ENCODE data around the gene ELMOD1. TPM values are rescaled to one million over a fixed set of nuclear protein-coding genes. Genes with fewer than 3 reads are reported as not detected.

The ELMOD1 gene
- total and polyA plus RNA-seq, 4 donors, result 0.14 to 0.42 TPM; not detected in 2

GRCh38 chr11:107591378-107592230, 657 bp downstream of the ELMOD1 start (continued):
- TF ChIP-seq GABPA (IDR thresholded peaks at IDR 0.05 in 1 of 2, conservative IDR thresholded peaks at IDR 0.05 in 1 of 2), result no peak
- TF ChIP-seq RAD21 (IDR thresholded peaks at IDR 0.05), result no peak
- TF ChIP-seq SP1 (IDR thresholded peaks at IDR 0.05), result no peak

- Histone ChIP-seq H3K27ac (ENCODE audit: low read depth in 1 of 2, low read length in 2 of 2) (no peak overlapping the region), H3K9me3 (ENCODE audit: control insufficient read depth in 4 of 4, low read length in 3 of 4) (no peaks in the 10 kb centered on the region), H3K36me3 (ENCODE audit: control insufficient read depth in 4 of 4, insufficient read depth in 3 of 4, low read depth in 1 of 4, low read length in 3 of 4) (no peaks in the 10 kb centered on the region), H3K27me3 (ENCODE audit: control insufficient read depth in 4 of 4, insufficient read depth in 4 of 4, low read length in 3 of 4) (peaks cover 0 to 4% (median under 1%) of the 10 kb centered on the region in 4 donors), H3K4me1 (ENCODE audit: control insufficient read depth in 4 of 4, insufficient read depth in 4 of 4, low read length in 3 of 4) (peaks cover 10 to 23% (median 17%) of the 10 kb centered on the region in 4 donors), H3K9ac (ENCODE audit: low read depth in 1 of 2, low read length in 2 of 2) (no peak overlapping the region), H3K4me3 (ENCODE audit: low read depth in 1 of 3, low read length in 3 of 3) (peak overlapping the region in 1 of 3 donors; percentile 73)
- DNase-seq (ENCODE audit: low spot score), result no peak
- 16% methylated on average over 6 of the region's 6 CpGs for whole genome bisulfite sequencing
- TF ChIP-seq HNF4G (IDR thresholded peaks at IDR 0.05) (no peak), MAX (IDR thresholded peaks at IDR 0.05) (no peak), CTCF (IDR thresholded peaks at IDR 0.05; ENCODE audit: low read depth, low read length, missing input control) (no peak), EGR1 (IDR thresholded peaks at IDR 0.05; ENCODE audit: low read depth in 2 of 2) (no peak)
Observed at GRCh38 chr11:107592231-107592590, 1.3 kb downstream of the ELMOD1 start.

GRCh38 chr11:107592813-107593212, 1.9 kb downstream of the ELMOD1 start:
- Histone ChIP-seq H3K4me3 (ENCODE audit: low read depth in 1 of 3, low read length in 3 of 3) (no peak overlapping the region), H3K4me1 (ENCODE audit: control insufficient read depth in 4 of 4, insufficient read depth in 4 of 4, low read length in 3 of 4) (peaks cover 10 to 23% (median 17%) of the 10 kb centered on the region in 4 donors), H3K27ac (ENCODE audit: low read depth in 1 of 2, low read length in 2 of 2) (no peak overlapping the region), H3K36me3 (ENCODE audit: control insufficient read depth in 4 of 4, insufficient read depth in 3 of 4, low read depth in 1 of 4, low read length in 3 of 4) (no peaks in the 10 kb centered on the region), H3K9ac (ENCODE audit: low read depth in 1 of 2, low read length in 2 of 2) (no peak overlapping the region), H3K9me3 (ENCODE audit: control insufficient read depth in 4 of 4, low read length in 3 of 4) (no peaks in the 10 kb centered on the region), H3K27me3 (ENCODE audit: control insufficient read depth in 4 of 4, insufficient read depth in 4 of 4, low read length in 3 of 4) (peaks cover 0 to 4% (median 0%) of the 10 kb centered on the region in 4 donors)
- WGBS, result 25% methylated on average over 5 of the region's 5 CpGs
- DNase-seq (ENCODE audit: low spot score), result no peak
- TF ChIP-seq HNF4A (conservative IDR thresholded peaks at IDR 0.05) (no peak), ZBTB33 (IDR thresholded peaks at IDR 0.05) (no peak), EGR1 (IDR thresholded peaks at IDR 0.05; ENCODE audit: low read depth in 2 of 2) (no peak), CTCF (IDR thresholded peaks at IDR 0.05; ENCODE audit: low read depth, low read length, missing input control) (no peak), HNF4G (IDR thresholded peaks at IDR 0.05) (no peak), RXRA (IDR thresholded peaks at IDR 0.05) (no peak), REST (IDR thresholded peaks at IDR 0.05) (no peak), FOXA1 (IDR thresholded peaks at IDR 0.05) (no peak), GABPA (IDR thresholded peaks at IDR 0.05 in 1 of 2, conservative IDR thresholded peaks at IDR 0.05 in 1 of 2) (no peak), MAX (IDR thresholded peaks at IDR 0.05) (no peak), RAD21 (IDR thresholded peaks at IDR 0.05) (no peak), SP1 (IDR thresholded peaks at IDR 0.05) (no peak)
